Spinal cord (tissue), 10 donors: ENCODE data around the gene ARHGEF37. TPM values are rescaled to one million over a fixed set of nuclear protein-coding genes. Genes with fewer than 3 reads are reported as not detected.

Experiments used
- DNase-seq, 6 donors: peaks; one replicate each; pipeline versions ENCODE4 v3.0.0 to v3.0.0-alpha.2; 2013 to 2015; ENCODE audit warnings: low spot score in 6 of 6, low read depth in 4 of 6
- H3K27ac ChIP-seq: one replicate; pipeline ENCODE4 v1.5.1; 2013; ENCODE audit warnings: low read depth, low read length, control low read depth
- H3K27me3 ChIP-seq: one replicate; pipeline ENCODE4 v1.6.1; 2013; ENCODE audit warnings: low read length; ENCODE audit not compliant: control insufficient read depth, insufficient read depth
- H3K36me3 ChIP-seq: one replicate; pipeline ENCODE4 v1.6.1; 2013; ENCODE audit warnings: low read length; ENCODE audit not compliant: control insufficient read depth, insufficient read depth
- H3K4me1 ChIP-seq: one replicate; pipeline ENCODE4 v1.6.1; 2013; ENCODE audit warnings: low read length; ENCODE audit not compliant: control insufficient read depth, insufficient read depth
- H3K4me3 ChIP-seq: one replicate; pipeline ENCODE4 v1.5.1; 2013; ENCODE audit warnings: low read depth, low read length, control low read depth
- H3K9me3 ChIP-seq: one replicate; pipeline ENCODE4 v1.6.1; 2013; ENCODE audit warnings: low read length; ENCODE audit not compliant: control insufficient read depth, insufficient read depth
- WGBS: methylation state at CpG from one replicate; pipeline ENCODE4 v1.1.5; 2013; ENCODE audit warnings: missing lambda C conversion rate; ENCODE audit not compliant: insufficient coverage; 5-methylcytosine and 5-hydroxymethylcytosine counted together
- polyA plus RNA-seq, 2 donors: library from polyadenylated mRNA; unstranded; fragments of 120-200 nt; gene quantifications; one replicate each; pipeline ENCODE4 v1.2.1, GENCODE V29; 2013; ENCODE audit not compliant: insufficient read length in 2 of 2
- total RNA-seq, 2 donors: library from RNA; depleted of rRNA in 1 of 2; stranded (reverse); fragments of 120-200 nt in 1 of 2; fragments of >200 nt in 1 of 2; gene quantifications; one replicate each; pipeline versions ENCODE4 v1.2.3 to v1.2.4, GENCODE V29; 2013 to 2014
- donor health status: healthy.

ARHGEF37 gene
- total and polyA plus RNA-seq, 4 donors: 5.6 to 22.3 (median 7.1) TPM

DNA sequence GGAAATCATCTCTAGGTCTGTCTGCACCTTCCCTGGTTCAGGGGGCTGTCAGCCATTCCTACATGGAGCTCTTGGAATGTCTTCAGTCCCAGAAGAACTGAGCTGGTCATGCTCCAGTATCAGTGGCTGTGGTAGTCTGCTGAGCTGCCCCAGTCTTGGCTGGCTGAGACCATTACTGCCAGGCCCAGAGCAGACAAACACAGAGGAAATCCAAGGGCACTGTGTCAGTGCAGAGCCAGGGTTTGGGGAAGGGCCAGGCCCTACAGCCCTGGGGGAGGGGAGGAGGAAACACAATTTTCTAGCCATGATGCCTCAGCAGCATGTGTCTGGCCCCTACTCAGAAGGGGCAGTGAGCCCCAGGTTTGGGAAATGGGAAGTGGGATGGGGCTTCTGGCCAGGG lies 58.4 kb downstream of the ARHGEF37 start:
- H3K27me3 ChIP-seq: no peaks in the 10 kb centered on the region
- no peak for DNase-seq
- H3K9me3 ChIP-seq: no peaks in the 10 kb centered on the region
- no peak overlapping the region for H3K27ac ChIP-seq
- H3K4me3 ChIP-seq: no peak overlapping the region
- no peaks in the 10 kb centered on the region for H3K4me1 ChIP-seq
- H3K36me3 ChIP-seq: no peaks in the 10 kb centered on the region

DNA sequence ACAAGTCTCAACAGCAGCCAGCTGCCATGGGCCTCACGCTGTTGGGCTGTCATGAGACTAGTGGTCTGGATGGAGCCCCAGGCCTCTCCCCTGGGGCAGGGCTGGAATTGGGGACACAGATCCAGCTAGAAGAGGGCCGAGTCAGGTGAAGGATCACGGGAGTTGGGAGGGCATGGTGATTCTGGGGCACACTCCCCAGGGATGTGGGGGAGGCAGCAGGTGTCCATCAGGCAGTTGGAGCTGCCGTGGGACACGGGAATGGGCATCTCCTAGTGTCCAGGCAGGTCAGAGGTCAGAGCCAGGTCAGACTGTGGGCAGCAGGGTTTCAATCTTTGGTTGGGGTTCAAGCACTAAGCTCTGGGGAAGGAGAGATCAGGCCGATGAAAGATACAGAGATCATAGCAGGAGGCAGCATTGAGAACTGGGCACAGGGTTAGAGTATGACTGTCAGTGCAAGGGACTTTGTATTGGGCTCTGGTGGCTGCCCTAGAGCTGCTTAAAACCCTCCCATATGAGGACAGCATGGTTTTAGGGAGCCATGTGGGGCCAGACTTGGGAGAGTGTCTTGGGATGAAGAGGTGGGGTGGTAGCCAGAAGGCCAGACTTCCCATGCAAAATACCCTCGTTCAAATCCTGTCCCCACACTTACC lies 59.2 kb downstream of the ARHGEF37 start:
- no peak for DNase-seq
- Histone ChIP-seq H3K4me3 (no peak overlapping the region), H3K27me3 (no peaks in the 10 kb centered on the region), H3K9me3 (no peaks in the 10 kb centered on the region), H3K27ac (no peak overlapping the region), H3K36me3 (no peaks in the 10 kb centered on the region), H3K4me1 (no peaks in the 10 kb centered on the region)
- 75% methylated on average over 6 of the region's 7 CpGs for WGBS

DNA sequence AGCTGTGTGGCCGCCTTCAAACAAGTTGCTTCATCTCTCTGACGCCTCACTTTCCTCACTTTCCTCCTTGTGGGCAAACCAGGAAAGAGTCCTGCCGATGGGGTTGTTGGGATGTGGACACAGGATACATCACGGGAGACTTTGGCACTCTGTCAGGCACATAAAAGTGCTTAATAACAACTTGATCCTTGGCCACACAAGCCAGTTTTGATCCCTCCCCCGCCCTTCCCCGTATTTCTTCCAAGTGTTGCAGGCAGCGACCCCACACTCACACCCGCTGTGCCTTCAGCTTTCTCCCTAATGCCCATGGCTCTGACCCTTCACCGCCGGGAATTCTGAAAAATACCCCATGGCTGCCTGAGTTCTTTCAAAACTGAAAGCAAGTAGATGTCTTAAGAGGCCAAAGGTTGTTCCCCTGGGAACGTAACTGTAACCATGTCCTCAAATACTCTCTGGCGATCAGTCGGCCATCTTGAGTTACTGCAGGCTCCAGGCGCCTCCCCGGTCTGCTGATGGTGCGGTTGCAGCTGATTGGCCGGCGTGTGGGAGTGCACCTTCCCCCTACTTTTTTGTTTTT lies 59.8 kb downstream of the ARHGEF37 start:
- Histone ChIP-seq H3K36me3 (no peaks in the 10 kb centered on the region), H3K4me3 (no peak overlapping the region), H3K27me3 (no peaks in the 10 kb centered on the region), H3K27ac (no peak overlapping the region), H3K4me1 (no peaks in the 10 kb centered on the region), H3K9me3 (no peaks in the 10 kb centered on the region)
- peak in 1 of 6 donors; percentile 25 for DNase-seq
- WGBS: 84% methylated on average over 11 of the region's 18 CpGs

DNA sequence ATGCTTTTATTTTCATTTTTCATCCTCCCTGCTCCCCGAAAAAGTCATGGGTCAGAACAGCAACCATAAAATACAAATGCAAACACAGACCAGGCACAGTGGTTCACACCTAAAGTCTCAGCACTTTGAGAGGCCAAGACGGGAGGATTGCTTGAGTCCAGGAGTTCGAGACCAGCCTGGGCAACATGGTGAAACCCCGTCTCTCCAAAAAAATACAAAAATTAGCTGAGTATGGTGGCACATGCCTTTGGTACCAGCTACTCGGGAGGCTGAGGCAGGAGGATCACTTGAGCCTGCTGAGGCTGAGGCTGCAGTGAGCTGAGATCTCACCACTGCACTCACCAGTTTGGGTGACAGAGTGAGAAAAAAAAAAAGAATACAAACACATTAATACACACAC lies 60.3 kb downstream of the ARHGEF37 start:
- H3K4me3 ChIP-seq: no peak overlapping the region
- H3K4me1 ChIP-seq: peaks cover 3% of the 10 kb centered on the region
- no peaks in the 10 kb centered on the region for H3K27me3 ChIP-seq
- H3K36me3 ChIP-seq: no peaks in the 10 kb centered on the region
- no peak overlapping the region for H3K27ac ChIP-seq
- DNase-seq: no peak
- no peaks in the 10 kb centered on the region for H3K9me3 ChIP-seq
- 94% methylated on average over 2 of the region's 5 CpGs for WGBS

DNA sequence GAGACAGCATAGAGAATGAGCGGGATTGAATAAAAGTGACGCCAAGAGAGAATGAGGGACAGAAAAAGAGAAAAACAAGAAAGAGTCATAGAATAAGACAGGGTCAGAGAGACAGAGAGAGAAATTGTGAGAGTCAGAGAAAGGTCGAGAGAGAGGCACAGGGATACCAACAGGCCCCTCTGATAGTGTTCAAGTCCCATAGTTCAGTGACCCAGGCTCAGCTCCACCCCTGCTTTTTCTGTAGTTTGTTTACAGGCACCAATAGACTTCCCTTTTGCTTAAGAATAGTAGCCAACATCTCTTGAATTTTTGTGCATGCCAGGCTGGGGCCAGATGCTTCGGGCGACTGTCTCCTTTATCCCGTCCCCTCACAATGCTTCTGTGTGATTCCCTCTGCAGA lies 62.5 kb downstream of the ARHGEF37 start:
- 69% methylated on average over 6 of the region's 6 CpGs for WGBS
- no peaks in the 10 kb centered on the region for H3K36me3 ChIP-seq
- peaks cover 12% of the 10 kb centered on the region for H3K4me1 ChIP-seq
- no peaks in the 10 kb centered on the region for H3K27me3 ChIP-seq
- H3K9me3 ChIP-seq: no peaks in the 10 kb centered on the region
- H3K4me3 ChIP-seq: no peak overlapping the region
- no peak overlapping the region for H3K27ac ChIP-seq
- DNase-seq: no peak

DNA sequence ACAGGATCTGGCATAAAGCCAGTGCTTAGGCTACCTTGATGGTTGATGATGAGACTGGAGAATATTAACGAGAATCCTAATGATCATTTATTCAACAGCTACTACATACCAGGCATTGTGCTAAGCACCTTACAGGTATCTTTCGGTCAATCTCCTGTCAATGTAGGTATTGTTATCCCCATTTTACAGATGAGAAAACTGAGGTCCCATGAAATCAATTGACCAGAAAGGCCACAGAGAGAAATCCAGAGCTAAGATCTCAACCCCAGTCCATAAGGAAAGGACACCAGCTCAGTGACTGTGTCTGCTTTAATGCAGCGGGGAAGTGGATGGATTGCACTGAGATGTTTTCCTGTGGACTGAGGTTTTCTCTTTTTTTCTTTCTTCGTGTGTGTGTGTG lies 63.3 kb downstream of the ARHGEF37 start:
- no peaks in the 10 kb centered on the region for H3K36me3 ChIP-seq
- no CpG with 5 or more reads among the region's 4 CpGs for WGBS
- no peak overlapping the region for H3K4me3 ChIP-seq

DNA sequence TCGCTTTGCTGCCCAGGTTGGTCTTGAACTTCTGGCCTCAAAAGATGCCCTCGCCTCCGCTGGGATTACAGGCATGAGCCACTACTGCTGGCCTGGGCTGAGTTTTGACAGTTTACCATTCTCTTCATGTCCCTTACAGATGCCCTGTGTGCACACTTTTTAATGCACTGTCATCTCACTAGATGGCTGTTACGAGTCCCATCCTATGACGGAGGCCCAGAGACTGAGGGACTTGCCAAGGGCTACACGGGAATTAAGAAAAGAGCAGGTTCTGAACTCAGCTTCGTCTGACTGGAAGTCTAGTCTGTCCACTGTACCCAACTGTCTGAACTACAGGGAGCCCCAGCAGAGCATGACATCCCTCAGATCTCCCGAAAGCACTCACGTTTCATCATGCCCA lies 63.9 kb downstream of the ARHGEF37 start:
- WGBS: 65% methylated on average over 9 of the region's 9 CpGs
- no peaks in the 10 kb centered on the region for H3K27me3 ChIP-seq
- no peak overlapping the region for H3K27ac ChIP-seq
- no peaks in the 10 kb centered on the region for H3K9me3 ChIP-seq
- peaks cover 12% of the 10 kb centered on the region for H3K4me1 ChIP-seq
- H3K36me3 ChIP-seq: no peaks in the 10 kb centered on the region
- no peak overlapping the region for H3K4me3 ChIP-seq
- no peak for DNase-seq

More for the DNA sequence above, 63.3 kb downstream of the ARHGEF37 start:
- peaks cover 12% of the 10 kb centered on the region for H3K4me1 ChIP-seq
- H3K27ac ChIP-seq: no peak overlapping the region
- no peaks in the 10 kb centered on the region for H3K27me3 ChIP-seq
- DNase-seq: no peak
- no peaks in the 10 kb centered on the region for H3K9me3 ChIP-seq

DNA sequence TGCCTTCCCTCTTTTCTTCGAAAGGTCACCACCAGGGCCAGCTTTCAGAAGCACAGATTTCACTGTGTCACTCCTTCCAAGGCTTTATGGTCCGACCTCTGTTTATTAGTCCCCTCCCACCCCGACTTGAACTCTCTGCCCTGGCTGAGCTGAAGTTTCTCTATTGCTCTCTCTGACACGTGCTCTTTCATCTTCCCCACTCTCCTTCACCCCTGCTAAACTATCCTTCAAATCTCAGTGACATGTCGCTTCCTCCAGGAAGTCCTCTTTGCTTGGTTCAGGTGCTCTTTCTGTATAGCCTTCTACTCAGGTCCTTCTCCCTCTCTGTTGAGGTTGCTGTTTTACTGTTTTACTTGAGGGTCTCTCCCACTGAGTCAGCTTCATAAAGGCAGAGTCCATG lies 64.4 kb downstream of the ARHGEF37 start:
- Histone ChIP-seq H3K36me3 (no peaks in the 10 kb centered on the region), H3K27ac (no peak overlapping the region), H3K4me1 (peaks cover 12% of the 10 kb centered on the region), H3K27me3 (no peaks in the 10 kb centered on the region), H3K9me3 (no peaks in the 10 kb centered on the region), H3K4me3 (no peak overlapping the region)
- 67% methylated on average over 5 of the region's 5 CpGs for WGBS
- DNase-seq: no peak

DNA sequence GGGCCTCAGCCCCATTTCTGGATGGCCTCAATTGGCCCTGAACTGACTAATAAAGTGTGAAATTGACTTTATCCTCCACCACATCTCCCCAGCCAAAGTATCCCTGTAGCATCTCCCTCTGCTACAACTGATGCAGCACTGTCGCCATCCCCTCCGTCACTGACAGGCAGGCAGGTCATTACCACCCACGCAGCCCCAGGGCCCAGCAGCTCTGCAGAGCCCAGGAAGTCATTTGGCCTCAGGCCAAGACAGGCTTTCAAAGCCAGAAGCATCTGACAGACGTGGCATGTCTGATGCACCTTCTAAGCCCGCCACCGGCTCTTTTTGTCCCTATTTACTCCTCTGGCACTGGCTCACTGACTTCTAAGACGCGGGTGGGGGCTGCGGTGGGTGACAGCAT lies 65.3 kb downstream of the ARHGEF37 start:
- no peaks in the 10 kb centered on the region for H3K27me3 ChIP-seq
- DNase-seq: peak in 3 of 6 donors; percentile 14 to 82 (median 31)
- 18% methylated on average over 7 of the region's 9 CpGs for WGBS
- no peak overlapping the region for H3K27ac ChIP-seq
- no peaks in the 10 kb centered on the region for H3K36me3 ChIP-seq
- peaks cover 12% of the 10 kb centered on the region for H3K4me1 ChIP-seq
- H3K4me3 ChIP-seq: no peak overlapping the region
- no peaks in the 10 kb centered on the region for H3K9me3 ChIP-seq

DNA sequence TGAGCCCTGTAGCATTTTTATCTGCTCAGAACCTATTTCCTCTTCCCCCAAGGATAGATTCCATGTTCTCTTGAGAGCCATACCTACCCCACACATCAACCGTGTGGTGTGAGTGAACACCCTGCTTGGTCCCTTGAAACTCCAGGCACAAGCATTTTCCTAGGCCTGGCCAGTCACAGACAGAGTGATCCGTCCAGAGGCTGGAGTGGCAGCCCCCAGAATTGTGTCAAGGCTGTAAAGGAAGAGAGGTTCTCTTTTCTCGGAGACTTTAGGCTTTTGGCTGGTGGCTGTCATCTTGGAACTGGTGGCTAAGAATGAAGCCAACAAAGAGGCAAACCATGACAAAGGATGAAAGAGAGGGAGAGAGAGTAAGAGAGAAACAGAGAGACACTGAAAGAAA lies 66.0 kb downstream of the ARHGEF37 start:
- Histone ChIP-seq H3K9me3 (no peaks in the 10 kb centered on the region), H3K4me3 (no peak overlapping the region), H3K27ac (no peak overlapping the region), H3K4me1 (peaks cover 12% of the 10 kb centered on the region), H3K36me3 (no peaks in the 10 kb centered on the region), H3K27me3 (no peaks in the 10 kb centered on the region)
- 47% methylated on average over 3 of the region's 3 CpGs for WGBS
- DNase-seq: no peak
